RWPE2 (cell line): Measurements from ENCODE around the gene LARP4B.
A peak's percentile ranks its signal among the peaks of the same experiment; 100 is the strongest.

Experiments used
- ATAC-seq: fragments of 200-7000 bp; cut with Tn5 transposase; 3 replicates; pipeline ENCODE4 v1.9.1; 2021; ENCODE audit warnings: low read depth
- DNase-seq: peaks from one replicate; pipeline ENCODE4 v3.0.0-alpha.2; 2020; ENCODE audit warnings: low spot score
- H3K27ac ChIP-seq: fragments of 450-650 bp; 2 replicates; pipeline ENCODE4 v1.5.1; 2017; ENCODE audit warnings: mild to moderate bottlenecking; ENCODE audit not compliant: poor library complexity, severe bottlenecking
- H3K27me3 ChIP-seq: fragments of 250-450 bp; sonication (Bioruptor Pico); 2 replicates; pipeline ENCODE4 v1.5.1; 2021; ENCODE audit warnings: mild to moderate bottlenecking, moderate library complexity; ENCODE audit not compliant: insufficient read depth, poor library complexity, severe bottlenecking
- H3K36me3 ChIP-seq: fragments of 250-450 bp; sonication (Bioruptor Pico); 2 replicates; pipeline ENCODE4 v1.5.1; 2020; ENCODE audit warnings: low read depth, mild to moderate bottlenecking, moderate library complexity
- H3K4me1 ChIP-seq: fragments of 250-450 bp; sonication (Bioruptor Pico); 2 replicates; pipeline ENCODE4 v1.5.1; 2021; ENCODE audit warnings: mild to moderate bottlenecking, moderate library complexity; ENCODE audit not compliant: insufficient read depth, poor library complexity, severe bottlenecking
- H3K4me3 ChIP-seq: fragments of 250-450 bp; sonication (Bioruptor Pico); 2 replicates; pipeline ENCODE4 v1.5.1; 2021; ENCODE audit warnings: mild to moderate bottlenecking, moderate library complexity; ENCODE audit not compliant: severe bottlenecking
- H3K9me3 ChIP-seq: fragments of 250-450 bp; sonication (Bioruptor Pico); 2 replicates; pipeline ENCODE4 v1.5.1; 2021; ENCODE audit warnings: mild to moderate bottlenecking, moderate library complexity; ENCODE audit not compliant: severe bottlenecking
- TF ChIP-seq, protein P1 (sequence below): fragments of 450-650 bp; IDR thresholded peaks from one replicate; pipeline ENCODE4 v1.5.1; 2017; ENCODE audit warnings: mild to moderate bottlenecking, moderate library complexity; ENCODE audit not compliant: poor library complexity, severe bottlenecking

Gene LARP4B

DNA sequence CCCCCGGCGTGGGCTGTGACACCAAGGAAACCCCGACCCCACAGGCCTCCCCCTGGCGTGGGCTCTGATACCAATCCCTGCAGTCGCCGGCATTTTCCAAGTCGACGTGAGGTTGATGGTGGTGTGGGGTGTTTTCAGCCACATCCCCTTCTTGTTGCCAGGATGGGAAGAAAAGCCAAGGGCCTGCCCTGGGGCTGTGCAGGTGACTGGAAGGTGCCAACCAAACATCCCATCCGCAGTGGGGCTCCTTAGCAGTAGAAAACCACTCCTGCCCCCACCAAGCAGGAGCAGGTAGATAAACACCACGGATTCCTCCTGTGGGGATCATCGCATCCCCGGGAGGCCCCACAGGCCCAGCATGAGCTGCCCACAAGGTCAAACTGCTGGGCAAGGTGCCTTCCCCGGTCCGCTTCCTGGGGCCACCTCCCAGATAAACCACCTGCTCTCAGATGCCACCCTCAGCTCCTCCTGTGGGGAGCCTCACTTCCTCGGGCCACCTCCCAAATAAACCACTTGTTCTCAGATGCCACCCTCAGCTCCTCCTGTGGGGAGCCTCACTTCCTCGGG lies 153.5 kb downstream of the LARP4B start:
- no peak overlapping the region for H3K27ac ChIP-seq
- no peak overlapping the region for H3K4me3 ChIP-seq
- TF ChIP-seq, protein P1, sequence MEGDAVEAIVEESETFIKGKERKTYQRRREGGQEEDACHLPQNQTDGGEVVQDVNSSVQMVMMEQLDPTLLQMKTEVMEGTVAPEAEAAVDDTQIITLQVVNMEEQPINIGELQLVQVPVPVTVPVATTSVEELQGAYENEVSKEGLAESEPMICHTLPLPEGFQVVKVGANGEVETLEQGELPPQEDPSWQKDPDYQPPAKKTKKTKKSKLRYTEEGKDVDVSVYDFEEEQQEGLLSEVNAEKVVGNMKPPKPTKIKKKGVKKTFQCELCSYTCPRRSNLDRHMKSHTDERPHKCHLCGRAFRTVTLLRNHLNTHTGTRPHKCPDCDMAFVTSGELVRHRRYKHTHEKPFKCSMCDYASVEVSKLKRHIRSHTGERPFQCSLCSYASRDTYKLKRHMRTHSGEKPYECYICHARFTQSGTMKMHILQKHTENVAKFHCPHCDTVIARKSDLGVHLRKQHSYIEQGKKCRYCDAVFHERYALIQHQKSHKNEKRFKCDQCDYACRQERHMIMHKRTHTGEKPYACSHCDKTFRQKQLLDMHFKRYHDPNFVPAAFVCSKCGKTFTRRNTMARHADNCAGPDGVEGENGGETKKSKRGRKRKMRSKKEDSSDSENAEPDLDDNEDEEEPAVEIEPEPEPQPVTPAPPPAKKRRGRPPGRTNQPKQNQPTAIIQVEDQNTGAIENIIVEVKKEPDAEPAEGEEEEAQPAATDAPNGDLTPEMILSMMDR, result no peak
- DNase-seq (no peak), ATAC-seq (no peak)
- H3K27me3 ChIP-seq, result no peaks in the 10 kb centered on the region
- H3K9me3 ChIP-seq, result no peaks in the 10 kb centered on the region
- no peaks in the 10 kb centered on the region for H3K4me1 ChIP-seq
- no peaks in the 10 kb centered on the region for H3K36me3 ChIP-seq

DNA sequence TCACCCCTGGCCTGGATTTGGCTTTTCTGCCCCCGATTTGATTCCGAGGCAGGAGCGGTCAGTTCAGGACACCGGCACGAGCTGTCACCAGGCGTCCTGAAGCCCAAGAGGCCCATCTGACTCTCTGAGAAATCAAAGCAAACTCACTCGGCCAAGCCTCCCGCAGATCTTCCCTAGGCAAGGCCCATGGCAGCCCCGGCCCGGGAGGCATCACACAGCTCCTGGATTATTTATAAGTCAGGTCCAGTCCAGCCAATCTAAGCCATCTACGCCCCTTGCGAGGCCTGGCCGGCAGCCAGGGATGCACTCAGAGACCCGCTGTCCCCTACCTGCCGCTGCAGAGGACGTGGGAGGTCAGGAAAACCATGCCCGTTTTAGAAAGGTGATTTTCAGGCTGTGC lies 154.7 kb downstream of the LARP4B start:
- Histone ChIP-seq H3K36me3 (no peaks in the 10 kb centered on the region), H3K4me1 (no peaks in the 10 kb centered on the region), H3K9me3 (no peaks in the 10 kb centered on the region), H3K27me3 (no peaks in the 10 kb centered on the region), H3K27ac (no peak overlapping the region), H3K4me3 (no peak overlapping the region)
- peak; percentile 48 for DNase-seq
- ATAC-seq, result no peak
- TF ChIP-seq, protein P1, result no peak

DNA sequence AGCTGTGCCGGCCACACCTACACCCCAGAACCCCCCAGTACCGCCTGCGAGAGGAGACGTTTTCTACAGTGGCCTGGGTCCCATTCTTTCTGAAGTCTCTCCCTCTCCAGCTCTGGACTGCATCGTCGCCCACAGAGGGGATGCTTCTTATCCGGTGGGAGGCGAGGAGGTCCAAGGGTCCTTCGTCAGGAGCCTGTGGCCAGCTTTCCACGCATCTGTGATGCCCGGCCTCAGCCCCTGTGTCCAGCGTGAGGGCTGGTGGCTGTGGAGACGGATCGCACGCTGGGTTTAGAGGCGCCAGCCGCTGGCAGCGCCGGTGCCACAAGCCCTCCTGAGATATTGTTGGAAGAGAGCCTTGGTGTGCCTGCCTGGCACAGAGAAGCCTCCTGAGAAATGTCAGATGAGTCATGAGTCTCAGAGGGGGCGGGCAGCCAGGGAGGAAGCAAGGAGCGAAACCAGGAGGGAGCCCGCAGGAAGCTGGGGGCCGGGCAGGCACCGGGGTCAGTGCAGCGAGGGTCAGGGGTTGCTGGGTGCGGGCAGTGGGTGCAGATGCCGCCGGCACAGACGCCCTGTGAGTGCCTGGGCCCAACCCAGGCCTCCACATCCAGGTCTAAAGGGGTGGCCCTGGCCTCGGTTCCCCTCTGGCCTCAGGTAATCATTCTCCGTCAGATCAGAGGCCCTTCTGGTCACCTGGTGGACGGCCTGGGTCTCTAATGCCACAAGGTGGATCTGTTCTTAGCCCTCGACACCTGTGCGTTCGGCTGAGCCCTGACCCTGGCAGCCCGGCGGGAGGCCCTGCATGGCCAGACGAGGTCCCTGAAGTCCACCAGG lies 156.0 kb downstream of the LARP4B start:
- no peaks in the 10 kb centered on the region for H3K36me3 ChIP-seq

DNA sequence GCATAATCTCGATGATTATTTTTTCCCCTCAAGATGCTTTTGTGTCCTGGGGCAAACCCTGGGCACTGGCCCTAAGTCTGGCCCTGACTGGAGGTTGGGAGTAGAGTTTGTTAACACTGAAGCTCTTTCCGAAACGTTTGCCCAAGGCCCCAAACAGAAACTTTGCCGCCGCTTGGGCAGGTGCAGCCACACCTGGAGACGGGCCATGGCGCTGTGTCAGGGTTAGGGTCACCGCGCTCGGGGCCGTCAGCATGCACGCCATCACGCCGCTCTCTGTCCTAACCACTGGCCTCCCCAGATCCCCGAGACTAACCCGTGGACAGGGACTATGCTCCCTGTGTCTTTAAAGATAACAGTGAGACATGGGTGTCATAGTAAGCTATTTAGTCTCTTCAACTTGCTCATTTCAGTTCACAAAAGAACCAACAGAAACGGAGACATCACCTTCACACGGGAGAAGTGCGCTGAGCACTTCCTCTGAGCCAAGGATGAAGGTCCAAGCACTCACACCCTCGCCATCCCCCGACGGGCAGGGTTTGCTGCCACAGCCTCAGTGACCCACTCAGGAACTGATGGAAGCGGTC lies 156.8 kb downstream of the LARP4B start:
- no peak for DNase-seq
- H3K36me3 ChIP-seq, result no peaks in the 10 kb centered on the region
- no peaks in the 10 kb centered on the region for H3K27me3 ChIP-seq
- no peaks in the 10 kb centered on the region for H3K4me1 ChIP-seq
- H3K4me3 ChIP-seq, result no peak overlapping the region
- ATAC-seq, result no peak
- TF ChIP-seq, protein P1, result no peak
- H3K27ac ChIP-seq, result no peak overlapping the region
- H3K9me3 ChIP-seq, result no peaks in the 10 kb centered on the region

More for the DNA sequence above, 156.0 kb downstream of the LARP4B start:
- no peak overlapping the region for H3K27ac ChIP-seq
- H3K4me1 ChIP-seq, result no peaks in the 10 kb centered on the region
- no peaks in the 10 kb centered on the region for H3K9me3 ChIP-seq
- H3K27me3 ChIP-seq, result no peaks in the 10 kb centered on the region
- H3K4me3 ChIP-seq, result no peak overlapping the region
- no peak for DNase-seq
- peak; percentile 64; the same call in 2 of the 3 replicates for ATAC-seq
- TF ChIP-seq, protein P1, result no peak

DNA sequence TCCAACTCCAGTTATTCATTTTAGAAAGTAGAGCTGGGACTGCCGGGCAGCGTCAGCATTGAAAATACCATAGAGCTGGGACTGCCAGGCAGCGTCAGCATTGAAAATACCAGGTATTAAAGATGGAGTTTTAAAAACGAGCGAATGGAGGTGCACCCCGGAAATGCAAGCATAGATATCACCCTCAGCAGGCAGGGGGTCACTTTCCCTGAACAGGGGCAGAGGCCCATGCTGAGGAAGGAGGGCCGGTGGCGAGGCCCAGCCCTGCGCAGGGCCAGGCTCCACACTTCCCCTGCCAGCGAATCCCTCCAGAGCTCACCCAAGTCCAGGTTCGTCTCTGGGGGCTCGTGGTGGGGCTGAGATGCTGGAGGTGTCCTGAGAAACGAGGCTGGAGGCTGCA lies 157.3 kb downstream of the LARP4B start:
- H3K4me1 ChIP-seq, result no peaks in the 10 kb centered on the region
- TF ChIP-seq, protein P1, result no peak
- H3K27me3 ChIP-seq, result no peaks in the 10 kb centered on the region
- DNase-seq, result no peak
- no peak overlapping the region for H3K27ac ChIP-seq
- no peaks in the 10 kb centered on the region for H3K9me3 ChIP-seq
- H3K4me3 ChIP-seq, result no peak overlapping the region
- ATAC-seq, result no peak
- no peaks in the 10 kb centered on the region for H3K36me3 ChIP-seq
